A673 (cell line): ENCODE data around the gene LHFPL5. TPM values are rescaled to one million over a fixed set of nuclear protein-coding genes. Genes with fewer than 3 reads are reported as not detected.

Experiments used
- BruUV-seq: library from RNA; stranded (reverse); fragments of 400-500 nt; replicated peaks from 2 replicates; lab custom pipeline; 2021; lab: Mats Ljungman, UMichigan
- CTCF ChIA-PET: fragments of 300-600 bp; sonication (Branson Sonifier 250); formaldehyde crosslinking; loops from one replicate; lab custom pipeline; 2022; ENCODE audit warnings: antibody characterized with exemption; lab: Charles Lee
- POLR2A ChIA-PET: fragments of 300-600 bp; sonication (Branson Sonifier 250); formaldehyde crosslinking; loops from one replicate; lab custom pipeline; 2022; ENCODE audit warnings: antibody characterized with exemption; ENCODE audit not compliant: low non-redundant PET; lab: Charles Lee
- DNase-seq: peaks from one replicate; pipeline ENCODE4 v3.0.0-alpha.2; 2015; ENCODE audit warnings: low spot score
- H3K27ac ChIP-seq: fragments of 200-600 bp; sonication (generic); 2 replicates; pipeline ENCODE4 v1.5.1; 2016; ENCODE audit warnings: mixed run types, low read depth, mild to moderate bottlenecking, mixed read lengths, antibody characterized with exemption, low read length; ENCODE audit not compliant: poor library complexity, severe bottlenecking
- H3K27me3 ChIP-seq: fragments of 200-600 bp; sonication (generic); replicated peaks from 2 replicates; pipeline ENCODE4 v1.6.1; 2017; ENCODE audit warnings: mixed run types, low read depth, mild to moderate bottlenecking, mixed read lengths, antibody characterized with exemption, low read length; ENCODE audit not compliant: insufficient read depth, poor library complexity
- H3K36me3 ChIP-seq: fragments of 200-600 bp; sonication (generic); 2 replicates; pipeline ENCODE4 v1.6.1; 2016; ENCODE audit warnings: mixed run types, mild to moderate bottlenecking, mixed read lengths, antibody characterized with exemption, low read length; ENCODE audit not compliant: insufficient read depth, poor library complexity, severe bottlenecking
- H3K4me1 ChIP-seq: fragments of 200-600 bp; sonication (generic); 2 replicates; pipeline ENCODE4 v1.6.1; 2017; ENCODE audit warnings: mixed run types, mild to moderate bottlenecking, mixed read lengths, antibody characterized with exemption, low read length; ENCODE audit not compliant: insufficient read depth, poor library complexity, severe bottlenecking
- H3K4me3 ChIP-seq: fragments of 200-600 bp; sonication (generic); 2 replicates; pipeline ENCODE4 v1.5.1; 2016; ENCODE audit warnings: low read depth, mixed run types, mild to moderate bottlenecking, mixed read lengths, low read length; ENCODE audit not compliant: poor library complexity, severe bottlenecking
- H3K9me3 ChIP-seq: fragments of 200-600 bp; sonication (generic); 2 replicates; pipeline ENCODE4 v1.6.1; 2016; ENCODE audit warnings: mixed run types, low read depth, mild to moderate bottlenecking, mixed read lengths, antibody characterized with exemption, low read length; ENCODE audit not compliant: poor library complexity, severe bottlenecking
- EZH2 ChIP-seq: fragments of 200-600 bp; sonication (generic); IDR thresholded peaks from 2 replicates; pipeline ENCODE4 v1.6.1; 2017; ENCODE audit warnings: borderline replicate concordance, low read depth, mild to moderate bottlenecking, mixed read lengths, antibody characterized with exemption, low read length; ENCODE audit not compliant: poor library complexity, severe bottlenecking
- intact Hi-C: fragments of 100-400 bp; cut with micrococcal nuclease; formaldehyde crosslinking; loops from one replicate; pipeline ENCODE4 v1.10.0; 2022; ENCODE audit not compliant: unreplicated experiment
- total RNA-seq: library from RNA; stranded (reverse); gene quantifications from 2 replicates; pipeline ENCODE4 v1.2.3, GENCODE V29; 2021
- TF ChIP-seq, protein P1 (sequence below): fragments of 300-800, 200-600 bp; sonication (generic); conservative IDR thresholded peaks from 2 replicates; pipeline ENCODE4 v1.5.1; 2017; ENCODE audit warnings: low read depth, mild to moderate bottlenecking, antibody characterized with exemption, low read length, moderate library complexity, mixed read lengths

LHFPL5 gene
- total RNA-seq, 1 experiment from 2014 or later = not detected

DNA sequence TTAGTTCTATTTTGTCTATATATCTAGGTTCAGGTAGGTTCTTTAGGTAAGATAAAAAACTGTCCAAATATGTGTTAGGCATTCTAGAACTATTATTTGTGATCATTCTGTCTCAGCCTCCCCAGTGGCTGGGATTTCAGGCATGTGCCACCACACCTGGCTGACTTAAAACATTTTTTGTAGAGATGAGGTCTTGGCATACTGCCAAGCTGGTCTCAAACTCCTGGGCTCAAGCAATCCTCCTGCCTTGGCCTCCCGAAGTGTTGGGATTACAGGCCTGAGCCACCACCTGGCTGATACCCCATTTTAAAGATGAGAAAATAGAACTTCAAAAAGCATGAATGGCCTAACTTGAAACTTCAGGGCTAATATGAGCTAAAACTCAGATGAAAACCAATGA is 33.9 kb downstream of the LHFPL5 start:
- Histone ChIP-seq H3K27ac (no peak overlapping the region), H3K4me1 (no peaks in the 10 kb centered on the region), H3K27me3 (no peaks in the 10 kb centered on the region), H3K4me3 (no peak overlapping the region), H3K36me3 (peaks cover 54% of the 10 kb centered on the region), H3K9me3 (no peaks in the 10 kb centered on the region)
- TF ChIP-seq, protein P1, sequence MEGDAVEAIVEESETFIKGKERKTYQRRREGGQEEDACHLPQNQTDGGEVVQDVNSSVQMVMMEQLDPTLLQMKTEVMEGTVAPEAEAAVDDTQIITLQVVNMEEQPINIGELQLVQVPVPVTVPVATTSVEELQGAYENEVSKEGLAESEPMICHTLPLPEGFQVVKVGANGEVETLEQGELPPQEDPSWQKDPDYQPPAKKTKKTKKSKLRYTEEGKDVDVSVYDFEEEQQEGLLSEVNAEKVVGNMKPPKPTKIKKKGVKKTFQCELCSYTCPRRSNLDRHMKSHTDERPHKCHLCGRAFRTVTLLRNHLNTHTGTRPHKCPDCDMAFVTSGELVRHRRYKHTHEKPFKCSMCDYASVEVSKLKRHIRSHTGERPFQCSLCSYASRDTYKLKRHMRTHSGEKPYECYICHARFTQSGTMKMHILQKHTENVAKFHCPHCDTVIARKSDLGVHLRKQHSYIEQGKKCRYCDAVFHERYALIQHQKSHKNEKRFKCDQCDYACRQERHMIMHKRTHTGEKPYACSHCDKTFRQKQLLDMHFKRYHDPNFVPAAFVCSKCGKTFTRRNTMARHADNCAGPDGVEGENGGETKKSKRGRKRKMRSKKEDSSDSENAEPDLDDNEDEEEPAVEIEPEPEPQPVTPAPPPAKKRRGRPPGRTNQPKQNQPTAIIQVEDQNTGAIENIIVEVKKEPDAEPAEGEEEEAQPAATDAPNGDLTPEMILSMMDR = no peak
- TF ChIP-seq EZH2 = no peak
- ChIA-PET POLR2A (no interaction called here), CTCF (no interaction called here)
- no peak for DNase-seq
- no TSS peak for BruUV-seq
- intact Hi-C loops = no loop called here

DNA sequence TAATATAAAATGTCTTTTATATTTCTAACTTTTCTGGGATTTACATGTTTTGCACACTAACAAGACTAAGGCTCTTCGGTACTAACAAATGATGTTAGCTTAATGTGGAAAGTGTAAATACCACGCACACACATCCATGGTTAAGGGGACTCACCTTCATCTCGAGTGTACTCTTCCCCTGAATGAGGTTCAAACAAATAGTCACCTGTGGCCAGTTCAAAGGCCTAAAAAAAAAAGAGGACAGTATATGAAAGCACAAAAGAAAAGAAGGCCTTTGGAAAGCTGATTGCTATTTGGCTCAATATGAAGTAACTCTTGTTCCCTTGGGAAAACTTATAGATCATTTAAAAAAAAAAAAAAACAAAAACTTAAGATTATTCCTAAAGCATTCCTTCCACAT is 37.2 kb downstream of the LHFPL5 start:
- CTCF ChIA-PET = no interaction called here
- POLR2A ChIA-PET = no interaction called here
- no peaks in the 10 kb centered on the region for H3K4me1 ChIP-seq
- no peak for DNase-seq
- intact Hi-C loops = no loop called here
- H3K27me3 ChIP-seq = no peaks in the 10 kb centered on the region
- no peaks in the 10 kb centered on the region for H3K9me3 ChIP-seq
- no peak for TF ChIP-seq EZH2
- TF ChIP-seq, protein P1 = no peak
- peaks cover 38% of the 10 kb centered on the region for H3K36me3 ChIP-seq
- BruUV-seq = no TSS peak
- H3K4me3 ChIP-seq = no peak overlapping the region
- no peak overlapping the region for H3K27ac ChIP-seq

DNA sequence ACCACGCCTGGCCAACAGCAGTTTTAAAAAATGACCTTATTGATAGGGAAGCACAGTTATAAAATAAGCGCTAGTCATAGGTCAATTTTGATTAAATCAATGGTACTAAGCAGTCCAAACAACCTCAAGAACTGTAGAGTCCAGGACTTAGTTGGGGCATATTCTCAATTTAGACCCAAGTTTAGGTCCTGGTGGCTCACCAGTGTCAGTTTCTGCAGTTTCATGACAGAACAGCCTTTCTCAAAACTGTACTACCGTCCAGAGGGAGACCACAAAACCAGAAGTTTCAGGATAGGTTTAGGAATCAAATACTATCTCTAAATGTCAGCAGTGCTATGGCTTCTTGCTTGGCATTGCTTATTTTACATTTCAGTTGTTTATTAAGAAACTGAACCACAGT is 39.1 kb downstream of the LHFPL5 start:
- TF ChIP-seq, protein P1 = no peak
- no peak for TF ChIP-seq EZH2
- POLR2A ChIA-PET = no interaction called here
- no peak for DNase-seq
- Histone ChIP-seq H3K4me3 (no peak overlapping the region), H3K4me1 (no peaks in the 10 kb centered on the region), H3K9me3 (peaks cover 8% of the 10 kb centered on the region), H3K27ac (no peak overlapping the region), H3K27me3 (no peaks in the 10 kb centered on the region), H3K36me3 (peaks cover 39% of the 10 kb centered on the region)
- CTCF ChIA-PET = no interaction called here
- no TSS peak for BruUV-seq
- intact Hi-C loops = no loop called here
